ENCODE results near the gene SUFU.

SUFU gene

GRCh38 chr10:102642736-102643335 is 139.1 kb downstream of the SUFU start:
- peak; percentile 48 for DNase-seq

- peak; percentile 49 for DNase-seq
These were observed 139.7 kb downstream of the SUFU start for GRCh38 chr10:102643336-102644065.

GRCh38 chr10:102644066-102644645 is 140.4 kb downstream of the SUFU start, which contains the start of gene TRIM8:
Gene TRIM8 (plus strand): TSS chr10:102644479. CDS start chr10:102644618, 139 bp downstream.
- peak; percentile 59 for DNase-seq

- DNase-seq, result peak; percentile 81
These were observed 141.0 kb downstream of the SUFU start for GRCh38 chr10:102644646-102645387.

GRCh38 chr10:102645388-102645740 is 141.6 kb downstream of the SUFU start:
- peak; percentile 40 for DNase-seq

GRCh38 chr10:102645741-102646609 is 142.2 kb downstream of the SUFU start:
- DNase-seq, result peak; percentile 82

- peak; percentile 65 for DNase-seq
These were observed 143.1 kb downstream of the SUFU start for GRCh38 chr10:102646610-102647442.

- no peak for DNase-seq
These were observed 143.9 kb downstream of the SUFU start for GRCh38 chr10:102647443-102648268.

- no peak for DNase-seq
These were observed 144.6 kb downstream of the SUFU start for GRCh38 chr10:102648269-102648888.

- DNase-seq, result peak; percentile 24
These were observed 145.4 kb downstream of the SUFU start for GRCh38 chr10:102648889-102649796.

- no peak for DNase-seq
These were observed 146.3 kb downstream of the SUFU start for GRCh38 chr10:102649797-102650654.

GRCh38 chr10:102650655-102651454 is 147.1 kb downstream of the SUFU start:
- DNase-seq, result no peak

- DNase-seq, result no peak
These were observed 147.8 kb downstream of the SUFU start for GRCh38 chr10:102651455-102652169.

- no peak for DNase-seq
These were observed 148.6 kb downstream of the SUFU start for GRCh38 chr10:102652170-102652916.

GRCh38 chr10:102653060-102653459 is 149.3 kb downstream of the SUFU start:
- no peak for DNase-seq

- DNase-seq, result no peak
These were observed 150.8 kb downstream of the SUFU start for GRCh38 chr10:102654566-102654965.
